ENCODE measurements around the gene ARID1B. TPM values are rescaled to one million over a fixed set of nuclear protein-coding genes. Genes with fewer than 3 reads are reported as not detected.
A peak's percentile ranks its signal among the peaks of the same experiment; 100 is the strongest.

The ARID1B gene
- total and polyA plus RNA-seq, 9 of the 15 experiments (the other 6 are each of a cell fraction or from before 2014, with no cell fraction given): 12.5 to 50.5 (median 25.8) TPM

GRCh38 chr6:157073596-157073995 is 296.4 kb downstream of the ARID1B start (continued):
- TF ChIP-seq E2F1 (CRISPR knock-in tag; IDR thresholded peaks at IDR 0.05) (no peak), TAL1 (IDR thresholded peaks at IDR 0.05) (no peak), SRSF7 (optimal IDR thresholded peaks at IDR 0.05; ENCODE audit: low read depth, low read length) (no peak), ZNF24 (IDR thresholded peaks at IDR 0.05) (peak; percentile 67), FOS (IDR thresholded peaks at IDR 0.05; ENCODE audit: extremely low read depth, insufficient read length) (no peak)

GRCh38 chr6:157074969-157075368 is 297.8 kb downstream of the ARID1B start:
- Histone ChIP-seq H3K27ac (ENCODE audit: extremely low read depth, low read depth, low read length) (no peak overlapping the region), H3K4me3 (no peak overlapping the region), H4K20me1 (replicated peaks; ENCODE audit: control insufficient read depth, insufficient read depth, low read length) (no peaks in the 10 kb centered on the region), H3K36me3 (ENCODE audit: control insufficient read depth, insufficient read depth, low read length) (peaks cover 2% of the 10 kb centered on the region; the same call in 1 of the 3 replicates), H2AFZ (ENCODE audit: low read depth, low read length) (no peak overlapping the region), H3K9me3 (replicated peaks; ENCODE audit: control insufficient read depth, insufficient read depth, low read depth, low read length) (no peaks in the 10 kb centered on the region), H3K27me3 (ENCODE audit: control insufficient read depth in 2 of 2, insufficient read depth in 2 of 2, low read length in 2 of 2) (no peaks in the 10 kb centered on the region), H3K4me2 (ENCODE audit: insufficient read depth, low read length) (no peak overlapping the region), H3K9me1 (ENCODE audit: control insufficient read depth, insufficient read depth, low read length) (no peaks in the 10 kb centered on the region), H3K9ac (ENCODE audit: insufficient read depth in 1 of 2, low read depth in 2 of 2, low read length in 2 of 2) (no peak overlapping the region), H3K4me1 (replicated peaks in 1 of 2; ENCODE audit: control insufficient read depth in 2 of 2, insufficient read depth in 2 of 2, low read length in 2 of 2) (peaks cover 0 to 7% of the 10 kb centered on the region in 2 experiments; a peak in 3 of 5 replicates), H3K79me2 (ENCODE audit: control insufficient read depth, insufficient read depth, low read length) (no peaks in the 10 kb centered on the region)
- no TSS peak for BruUV-seq (replicated peaks)
- POLR2A ChIA-PET: interaction anchor here (0.7 kb wide), 1 partner anchor 55 kb away, joined by 3 read pairs; no protein-coding TSS in a partner anchor
- intact Hi-C loops (cut with micrococcal nuclease): no loop called here
- no peak for TF ChIP-seq HSF4 (CRISPR knock-in tag; IDR thresholded peaks at IDR 0.05; ENCODE audit: borderline replicate concordance)
- ATAC-seq: no peak
- CTCF ChIA-PET (ENCODE audit: low intra/inter-chr PET ratio): no interaction called here
- 91% methylated on average over 1 of the region's 1 CpG for WGBS (ENCODE audit: insufficient coverage, low coverage, missing lambda C conversion rate)
- in situ Hi-C loops (cut with MboI): no loop called here
- no peak for FAIRE-seq
- no peak for DNase-seq (ENCODE audit: extremely low read depth in 1 of 4, low spot score in 3 of 4)
